Measurements from ENCODE around the gene TMTC3. TPM values are rescaled to one million over a fixed set of nuclear protein-coding genes. Genes with fewer than 3 reads are reported as not detected.

The TMTC3 gene
- total and polyA plus RNA-seq, 7 experiments from 2014 or later: 2.5 to 11.1 (median 6.8) TPM

DNA sequence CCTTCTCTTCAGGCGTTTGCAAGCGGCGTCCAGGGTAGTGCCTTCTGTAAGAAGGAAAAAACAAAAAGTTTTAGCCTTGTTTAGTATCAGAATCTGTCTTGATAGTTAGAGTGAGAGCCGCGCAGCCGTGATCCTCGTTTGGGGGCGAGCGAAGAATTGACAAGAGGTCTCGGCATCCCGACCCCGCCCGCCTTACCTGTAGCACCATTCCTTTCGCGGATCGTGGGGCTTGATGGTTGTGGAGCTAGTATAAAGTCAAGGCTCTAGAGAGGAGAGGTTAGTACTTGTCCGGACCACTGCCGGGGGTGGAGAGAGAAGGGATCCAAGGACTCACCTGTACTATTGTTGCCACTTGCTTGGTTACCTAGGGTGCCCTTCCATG lies 494 bp downstream of the TMTC3 start:
- DNase-seq: peak in 3 of 9 donors; percentile 6 to 38 (median 13)
- ChIA-PET CTCF (no interaction called here), POLR2A (interaction anchor here (0.6 to 2.0 kb wide), 3 partner anchors 11 to 107 kb away, joined by 3 to 14 read pairs (median 3); a partner anchor contains a TSS)
- ATAC-seq: no peak
- peaks cover 12 to 14% of the 10 kb centered on the region in 2 donors for H3K4me1 ChIP-seq (ENCODE audit: control insufficient read depth in 2 of 2, insufficient read depth in 2 of 2, low read length in 2 of 2)
- H3K4me3 ChIP-seq (ENCODE audit: low read length): peak overlapping the region; percentile 82
- H3K36me3 ChIP-seq (ENCODE audit: control insufficient read depth in 2 of 3, insufficient read depth in 3 of 3, low read length in 3 of 3): peaks cover 0 to 7% (median 0%) of the 10 kb centered on the region in 3 experiments
- Mint-ChIP-seq H3K27ac (peak overlapping the region; percentile 66 to 99 (median 94)), H3K4me3 (peak overlapping the region; percentile 88 to 100 (median 96)), H3K27me3 (no peaks in the 10 kb centered on the region), H3K4me1 (peaks cover 25 to 70% (median 45%) of the 10 kb centered on the region in 7 donors), H3K9me3 (peaks cover 0 to 2% (median 0%) of the 10 kb centered on the region in 11 donors), H3K36me3 (peaks cover 7 to 18% (median 11%) of the 10 kb centered on the region in 5 donors)
- H3K27me3 ChIP-seq (ENCODE audit: control insufficient read depth in 2 of 2, insufficient read depth in 2 of 2, low read length in 2 of 2): no peaks in the 10 kb centered on the region
- no peaks in the 10 kb centered on the region for H3K9me3 ChIP-seq (ENCODE audit: control insufficient read depth in 2 of 3, low read length in 3 of 3)
- intact Hi-C loops (cut with micrococcal nuclease): loop anchor here (1.0 to 5.0 kb wide), 9 partner anchors 9 to 1720 kb away; partner anchors contain the start of genes DUSP6 (in 1 of the 2), GALNT4 (in 1 of the 2) and POC1B (in 1 of the 2)
- peak overlapping the region; percentile 84 for H3K27ac ChIP-seq (ENCODE audit: low read depth, low read length)

GRCh38 chr12:88144037-88144436 lies 1.9 kb downstream of the TMTC3 start:
- intact Hi-C loops (cut with micrococcal nuclease): loop anchor here in 1 of 2 donors (5.0 kb wide), 1 partner anchor 1718 kb away; no protein-coding TSS in a partner anchor
- ATAC-seq (no peak), DNase-seq (no peak)
- Mint-ChIP-seq H3K27me3 (no peaks in the 10 kb centered on the region), H3K36me3 (peaks cover 0 to 10% (median 3%) of the 10 kb centered on the region in 5 donors), H3K4me3 (peak overlapping the region in 9 of 10 donors; percentile 11 to 100 (median 51)), H3K4me1 (peaks cover 13 to 69% (median 48%) of the 10 kb centered on the region in 7 donors), H3K27ac (no peak overlapping the region), H3K9me3 (peaks cover 0 to 2% (median 0%) of the 10 kb centered on the region in 11 donors)
- no peaks in the 10 kb centered on the region for H3K27me3 ChIP-seq (ENCODE audit: control insufficient read depth in 2 of 2, insufficient read depth in 2 of 2, low read length in 2 of 2)
- H3K4me3 ChIP-seq (ENCODE audit: low read length): no peak overlapping the region
- ChIA-PET POLR2A (no interaction called here), CTCF (no interaction called here)
- H3K9me3 ChIP-seq (ENCODE audit: control insufficient read depth in 2 of 3, low read length in 3 of 3): no peaks in the 10 kb centered on the region
- H3K36me3 ChIP-seq (ENCODE audit: control insufficient read depth in 2 of 3, insufficient read depth in 3 of 3, low read length in 3 of 3): no peaks in the 10 kb centered on the region
- peaks cover 12 to 14% of the 10 kb centered on the region in 2 donors for H3K4me1 ChIP-seq (ENCODE audit: control insufficient read depth in 2 of 2, insufficient read depth in 2 of 2, low read length in 2 of 2)
- no peak overlapping the region for H3K27ac ChIP-seq (ENCODE audit: low read depth, low read length)

GRCh38 chr12:88144546-88145468 lies 2.7 kb downstream of the TMTC3 start:
- intact Hi-C loops (cut with micrococcal nuclease): loop anchor here in 1 of 2 donors (5.0 kb wide), 1 partner anchor 1717 kb away; no protein-coding TSS in a partner anchor
- H3K27ac Mint-ChIP-seq: no peak overlapping the region
- POLR2A ChIA-PET: interaction anchor here (0.9 kb wide), 1 partner anchor 10 kb away, joined by 4 read pairs; no protein-coding TSS in a partner anchor

DNA sequence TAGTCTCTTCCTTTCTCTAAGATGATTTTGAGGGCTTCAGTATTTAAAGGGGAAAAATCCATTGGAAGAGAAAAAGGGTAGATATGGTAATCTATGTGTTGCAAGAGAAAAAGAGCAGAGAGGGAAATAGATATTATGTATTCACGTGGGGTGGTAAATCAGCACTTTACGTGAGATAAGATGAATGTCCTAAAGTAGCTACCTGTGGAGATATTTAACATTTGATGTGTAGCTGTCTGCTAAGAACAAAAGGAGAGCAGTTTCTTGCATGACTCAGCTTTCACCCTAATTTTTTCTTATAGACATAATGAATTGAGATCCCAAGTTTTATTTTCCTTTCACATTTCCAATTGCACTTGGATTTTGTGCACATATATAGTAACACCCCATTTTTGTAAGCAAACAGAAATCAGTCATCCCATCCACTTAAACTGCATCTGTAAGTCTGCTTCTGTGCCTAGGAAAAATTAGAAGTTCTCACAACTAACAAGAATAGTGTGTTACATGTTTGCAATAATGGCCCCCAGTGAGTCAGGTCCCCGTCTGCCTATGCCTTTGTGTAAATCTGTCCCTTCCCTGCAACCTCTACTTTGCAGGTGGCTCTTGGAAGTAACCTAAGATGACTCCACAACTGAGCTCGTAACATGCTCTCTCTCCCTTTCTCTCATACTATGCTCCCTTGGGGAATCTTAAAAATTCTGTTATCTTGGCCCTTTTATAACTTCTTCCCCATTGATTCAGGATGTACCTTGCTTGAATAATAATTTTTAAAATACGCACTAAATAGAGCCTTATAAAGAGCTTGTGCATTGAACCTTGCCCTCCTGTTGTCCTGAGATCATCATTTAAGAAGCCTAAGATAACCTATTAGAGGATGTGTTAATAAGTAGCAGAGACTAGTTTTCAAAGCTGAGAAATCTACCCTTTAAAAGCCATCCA lies 3.7 kb downstream of the TMTC3 start:
- H3K27ac Mint-ChIP-seq: no peak overlapping the region
- H3K27me3 Mint-ChIP-seq: no peaks in the 10 kb centered on the region
- no peak for DNase-seq
- H3K9me3 ChIP-seq (ENCODE audit: control insufficient read depth in 2 of 3, low read length in 3 of 3): no peaks in the 10 kb centered on the region
- ChIA-PET POLR2A (interaction anchor here (0.9 to 1.5 kb wide), 2 partner anchors 9 kb away, joined by 4 to 5 read pairs; no protein-coding TSS in a partner anchor), CTCF (interaction anchor here (1.0 kb wide), 1 partner anchor 20 kb away, joined by 3 read pairs; no protein-coding TSS in a partner anchor)
- H3K9me3 Mint-ChIP-seq: no peaks in the 10 kb centered on the region
- H3K4me1 Mint-ChIP-seq: peaks cover 22 to 76% (median 46%) of the 10 kb centered on the region in 7 donors
- H3K4me3 Mint-ChIP-seq: peak overlapping the region in 1 of 10 donors; percentile 100
- H3K4me1 ChIP-seq (ENCODE audit: control insufficient read depth in 2 of 2, insufficient read depth in 2 of 2, low read length in 2 of 2): peaks cover 11 to 12% of the 10 kb centered on the region in 2 donors
- H3K27me3 ChIP-seq (ENCODE audit: control insufficient read depth in 2 of 2, insufficient read depth in 2 of 2, low read length in 2 of 2): no peaks in the 10 kb centered on the region
- H3K4me3 ChIP-seq (ENCODE audit: low read length): no peak overlapping the region
- H3K27ac ChIP-seq (ENCODE audit: low read depth, low read length): no peak overlapping the region
- intact Hi-C loops (cut with micrococcal nuclease): no loop called here
- ATAC-seq: no peak
- peaks cover 0 to 17% (median 3%) of the 10 kb centered on the region in 5 donors for H3K36me3 Mint-ChIP-seq
- no peaks in the 10 kb centered on the region for H3K36me3 ChIP-seq (ENCODE audit: control insufficient read depth in 2 of 3, insufficient read depth in 3 of 3, low read length in 3 of 3)

More at GRCh38 chr12:88144546-88145468, 2.7 kb downstream of the TMTC3 start:
- Histone ChIP-seq H3K4me3 (ENCODE audit: low read length) (no peak overlapping the region), H3K36me3 (ENCODE audit: control insufficient read depth in 2 of 3, insufficient read depth in 3 of 3, low read length in 3 of 3) (no peaks in the 10 kb centered on the region), H3K9me3 (ENCODE audit: control insufficient read depth in 2 of 3, low read length in 3 of 3) (no peaks in the 10 kb centered on the region), H3K27ac (ENCODE audit: low read depth, low read length) (no peak overlapping the region), H3K4me1 (ENCODE audit: control insufficient read depth in 2 of 2, insufficient read depth in 2 of 2, low read length in 2 of 2) (peaks cover 12 to 14% of the 10 kb centered on the region in 2 donors), H3K27me3 (ENCODE audit: control insufficient read depth in 2 of 2, insufficient read depth in 2 of 2, low read length in 2 of 2) (no peaks in the 10 kb centered on the region)
- Mint-ChIP-seq H3K4me3 (peak overlapping the region in 6 of 10 donors; percentile 19 to 100 (median 70)), H3K36me3 (peaks cover 0 to 12% (median 3%) of the 10 kb centered on the region in 5 donors), H3K27me3 (no peaks in the 10 kb centered on the region), H3K4me1 (peaks cover 17 to 71% (median 49%) of the 10 kb centered on the region in 7 donors), H3K9me3 (peaks cover 0 to 2% (median 0%) of the 10 kb centered on the region in 11 donors)
- no peak for ATAC-seq
- CTCF ChIA-PET: no interaction called here
- DNase-seq: no peak

DNA sequence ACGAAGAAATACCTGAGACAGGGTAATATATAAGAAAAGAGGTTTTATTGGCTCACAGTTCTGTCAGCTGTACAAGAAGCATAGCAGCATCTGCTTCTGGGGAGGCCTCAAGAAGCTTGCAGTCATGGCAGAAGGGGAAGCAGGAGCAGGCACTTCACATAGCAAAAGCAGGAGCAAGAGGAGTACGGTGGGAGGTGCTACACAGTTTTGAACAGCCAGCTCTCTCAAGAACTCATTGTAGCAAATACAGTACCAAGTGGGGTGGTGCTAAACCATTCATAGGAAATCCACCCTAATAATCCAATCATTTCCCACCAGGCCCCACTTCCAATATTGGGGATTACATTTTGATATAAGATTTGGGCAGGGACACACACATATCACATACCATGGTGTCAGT lies 8.0 kb downstream of the TMTC3 start:
- POLR2A ChIA-PET: interaction anchor here (0.6 kb wide), 1 partner anchor 1525 kb away, joined by 3 read pairs; no protein-coding TSS in a partner anchor
- H3K4me1 ChIP-seq (ENCODE audit: control insufficient read depth in 2 of 2, insufficient read depth in 2 of 2, low read length in 2 of 2): no peaks in the 10 kb centered on the region
- peaks cover 0 to 4% (median 0%) of the 10 kb centered on the region in 3 experiments for H3K36me3 ChIP-seq (ENCODE audit: control insufficient read depth in 2 of 3, insufficient read depth in 3 of 3, low read length in 3 of 3)
- H3K9me3 ChIP-seq (ENCODE audit: control insufficient read depth in 2 of 3, low read length in 3 of 3): no peaks in the 10 kb centered on the region
- CTCF ChIA-PET: no interaction called here
- H3K27ac Mint-ChIP-seq: peak overlapping the region in 1 of 9 donors; percentile 15
- DNase-seq: no peak
- H3K4me3 ChIP-seq (ENCODE audit: low read length): no peak overlapping the region
- H3K27ac ChIP-seq (ENCODE audit: low read depth, low read length): no peak overlapping the region
- intact Hi-C loops (cut with micrococcal nuclease): loop anchor here in 1 of 2 donors (5.0 kb wide), 1 partner anchor 242 kb away; no protein-coding TSS in a partner anchor
- no peaks in the 10 kb centered on the region for H3K9me3 Mint-ChIP-seq
- no peaks in the 10 kb centered on the region for H3K27me3 Mint-ChIP-seq
- ATAC-seq: no peak
- H3K4me3 Mint-ChIP-seq: no peak overlapping the region
- no peaks in the 10 kb centered on the region for H3K27me3 ChIP-seq (ENCODE audit: control insufficient read depth in 2 of 2, insufficient read depth in 2 of 2, low read length in 2 of 2)
- peaks cover 0 to 28% (median 3%) of the 10 kb centered on the region in 5 donors for H3K36me3 Mint-ChIP-seq
- peaks cover 11 to 43% (median 32%) of the 10 kb centered on the region in 7 donors for H3K4me1 Mint-ChIP-seq

Measured in naive thymus-derived CD4-positive, alpha-beta T cell (primary cell).